Panc1 (cell line): ENCODE data around the gene TUBG2.

ENCODE experiments used
- CTCF ChIP-seq: fragments of 450-650 bp; IDR thresholded peaks from 2 replicates; pipeline ENCODE4 v1.5.1; 2017; ENCODE audit warnings: mild to moderate bottlenecking
- POLR2AphosphoS5 ChIP-seq: IDR thresholded peaks from 2 replicates; pipeline ENCODE4 v1.6.1; 2012; ENCODE audit warnings: mild to moderate bottlenecking, low read depth, low read length, moderate library complexity
- REST ChIP-seq, 2 experiments: IDR thresholded peaks; 2 replicates each; pipeline ENCODE4 v1.6.1; 2011 to 2012; ENCODE audit warnings: low read depth in 2 of 2, control low read depth in 1 of 2, low read length in 1 of 2, mild to moderate bottlenecking in 1 of 2, moderate library complexity in 1 of 2; ENCODE audit not compliant: insufficient read depth in 1 of 2
- TCF7L2 ChIP-seq: IDR thresholded peaks from 2 replicates; pipeline ENCODE4 v1.6.1; 2011; ENCODE audit warnings: mild to moderate bottlenecking, low read depth, low read length, inconsistent platforms

GRCh38 chr17:42687707-42688320 is 28.7 kb downstream of the TUBG2 start:
- TF ChIP-seq CTCF (no peak), REST (IDR thresholded peaks at IDR 0.05; ENCODE audit: insufficient read depth in 1 of 2, low read depth in 2 of 2, low read length in 1 of 2) (no peak), POLR2AphosphoS5 (no peak), TCF7L2 (no peak)
